ENCODE data around the gene SVBP.

SVBP gene

DNA sequence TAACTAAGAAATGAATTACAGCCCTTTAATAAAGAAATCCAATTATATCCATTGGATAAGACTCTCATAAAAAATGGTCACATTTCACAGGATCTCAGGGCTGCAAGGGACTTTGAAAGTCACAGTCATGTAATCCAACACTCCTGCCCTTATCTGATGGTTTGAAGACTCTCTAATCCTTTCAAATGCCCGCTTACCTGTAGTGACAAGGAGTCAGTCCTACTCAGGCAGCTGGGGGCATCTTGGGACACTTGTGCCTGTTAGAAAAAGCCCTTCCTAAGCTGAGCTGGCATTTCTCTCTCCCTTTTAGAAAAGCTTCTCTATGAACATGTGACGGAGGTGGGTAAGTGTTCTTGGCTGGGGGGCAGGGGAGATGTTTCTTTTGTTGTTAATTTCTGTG lies 18.2 kb upstream of the SVBP start:
- Histone ChIP-seq H3K79me2 (ENCODE audit: low read length) (no peaks in the 10 kb centered on the region), H3K9me3 (replicated peaks; ENCODE audit: insufficient read depth, low read length) (no peaks in the 10 kb centered on the region), H2AFZ (ENCODE audit: low read length) (no peak overlapping the region), H3K36me3 (replicated peaks; ENCODE audit: insufficient read depth, low read length) (no peaks in the 10 kb centered on the region), H3K9ac (ENCODE audit: low read length) (no peak overlapping the region), H3F3A (ENCODE audit: insufficient read depth, low read length) (no peaks in the 10 kb centered on the region), H3K9me2 (replicated peaks; ENCODE audit: insufficient read depth, low read length) (no peaks in the 10 kb centered on the region), H3K4me2 (ENCODE audit: low read depth, low read length) (no peak overlapping the region), H4K20me1 (ENCODE audit: insufficient read depth, low read length) (no peaks in the 10 kb centered on the region), H3K27ac (ENCODE audit: low read length) (no peak overlapping the region), H3K4me1 (ENCODE audit: low read length) (no peaks in the 10 kb centered on the region), H3K27me3 (replicated peaks; ENCODE audit: insufficient read depth, low read length) (no peaks in the 10 kb centered on the region), H3K4me3 (ENCODE audit: low read length) (no peak overlapping the region)
- DNase-seq: no peak
- TF ChIP-seq, protein P1, sequence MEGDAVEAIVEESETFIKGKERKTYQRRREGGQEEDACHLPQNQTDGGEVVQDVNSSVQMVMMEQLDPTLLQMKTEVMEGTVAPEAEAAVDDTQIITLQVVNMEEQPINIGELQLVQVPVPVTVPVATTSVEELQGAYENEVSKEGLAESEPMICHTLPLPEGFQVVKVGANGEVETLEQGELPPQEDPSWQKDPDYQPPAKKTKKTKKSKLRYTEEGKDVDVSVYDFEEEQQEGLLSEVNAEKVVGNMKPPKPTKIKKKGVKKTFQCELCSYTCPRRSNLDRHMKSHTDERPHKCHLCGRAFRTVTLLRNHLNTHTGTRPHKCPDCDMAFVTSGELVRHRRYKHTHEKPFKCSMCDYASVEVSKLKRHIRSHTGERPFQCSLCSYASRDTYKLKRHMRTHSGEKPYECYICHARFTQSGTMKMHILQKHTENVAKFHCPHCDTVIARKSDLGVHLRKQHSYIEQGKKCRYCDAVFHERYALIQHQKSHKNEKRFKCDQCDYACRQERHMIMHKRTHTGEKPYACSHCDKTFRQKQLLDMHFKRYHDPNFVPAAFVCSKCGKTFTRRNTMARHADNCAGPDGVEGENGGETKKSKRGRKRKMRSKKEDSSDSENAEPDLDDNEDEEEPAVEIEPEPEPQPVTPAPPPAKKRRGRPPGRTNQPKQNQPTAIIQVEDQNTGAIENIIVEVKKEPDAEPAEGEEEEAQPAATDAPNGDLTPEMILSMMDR (IDR thresholded peaks at IDR 0.05; ENCODE audit: low read length): no peak
- TF ChIP-seq EZH2phosphoT487 (IDR thresholded peaks at IDR 0.05; ENCODE audit: low read length) (no peak), EZH2 (optimal IDR thresholded peaks at IDR 0.05; ENCODE audit: low read depth, low read length) (no peak)

DNA sequence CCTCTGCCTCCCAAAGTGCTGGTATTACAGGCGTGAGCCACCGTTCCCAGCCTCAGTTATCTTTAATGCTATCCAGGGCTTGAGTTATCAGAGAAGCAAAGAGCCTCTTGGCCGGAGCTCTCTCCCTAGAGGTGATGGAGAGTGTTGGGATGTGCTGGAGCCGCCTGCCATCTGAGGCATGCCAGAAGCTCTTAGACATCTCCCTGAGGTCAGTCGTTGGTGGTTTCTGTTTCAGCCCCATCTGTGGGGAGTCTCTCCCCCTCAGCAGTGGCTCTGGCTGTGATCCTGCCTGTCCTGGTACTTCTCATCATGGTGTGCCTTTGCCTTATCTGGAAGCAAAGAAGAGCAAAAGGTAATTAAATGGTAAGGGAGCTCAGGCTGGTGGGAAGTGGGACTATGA lies 17.6 kb upstream of the SVBP start:
- no peaks in the 10 kb centered on the region for H4K20me1 ChIP-seq (ENCODE audit: insufficient read depth, low read length)
- H3K27ac ChIP-seq (ENCODE audit: low read length): no peak overlapping the region
- TF ChIP-seq EZH2phosphoT487 (IDR thresholded peaks at IDR 0.05; ENCODE audit: low read length) (no peak), EZH2 (optimal IDR thresholded peaks at IDR 0.05; ENCODE audit: low read depth, low read length) (no peak)
- TF ChIP-seq, protein P1 (IDR thresholded peaks at IDR 0.05; ENCODE audit: low read length): no peak
- H3K9ac ChIP-seq (ENCODE audit: low read length): no peak overlapping the region
- no peak for DNase-seq
- H3K4me3 ChIP-seq (ENCODE audit: low read length): no peak overlapping the region
- H3K9me3 ChIP-seq (replicated peaks; ENCODE audit: insufficient read depth, low read length): no peaks in the 10 kb centered on the region
- no peaks in the 10 kb centered on the region for H3K27me3 ChIP-seq (replicated peaks; ENCODE audit: insufficient read depth, low read length)
- H2AFZ ChIP-seq (ENCODE audit: low read length): no peak overlapping the region
- H3K36me3 ChIP-seq (replicated peaks; ENCODE audit: insufficient read depth, low read length): no peaks in the 10 kb centered on the region
- H3K79me2 ChIP-seq (ENCODE audit: low read length): no peaks in the 10 kb centered on the region
- H3K4me1 ChIP-seq (ENCODE audit: low read length): no peaks in the 10 kb centered on the region
- H3K4me2 ChIP-seq (ENCODE audit: low read depth, low read length): no peak overlapping the region
- H3K9me2 ChIP-seq (replicated peaks; ENCODE audit: insufficient read depth, low read length): no peaks in the 10 kb centered on the region
- H3F3A ChIP-seq (ENCODE audit: insufficient read depth, low read length): no peaks in the 10 kb centered on the region

DNA sequence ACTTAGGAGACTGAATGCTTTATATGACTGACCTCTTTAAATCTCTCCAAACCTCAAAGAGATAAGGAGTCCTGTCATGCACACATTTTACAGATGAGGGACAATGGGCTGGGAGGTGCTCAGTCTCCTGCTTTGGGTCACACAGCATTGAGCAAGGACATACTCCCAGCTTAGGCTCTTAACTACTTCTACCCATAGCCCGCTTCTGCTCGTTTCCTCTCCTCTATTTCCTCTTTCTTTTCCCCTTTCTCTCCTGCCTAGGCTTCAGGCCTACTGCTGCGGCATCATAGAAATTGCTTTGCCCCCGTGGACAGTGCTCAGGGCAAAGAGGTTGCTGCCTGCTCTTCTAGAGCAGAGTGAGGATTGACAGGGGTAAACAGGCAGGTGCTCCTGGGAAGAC lies 16.8 kb upstream of the SVBP start:
- DNase-seq: no peak
- Histone ChIP-seq H2AFZ (ENCODE audit: low read length) (no peak overlapping the region), H3K9me2 (replicated peaks; ENCODE audit: insufficient read depth, low read length) (no peaks in the 10 kb centered on the region), H3K27me3 (replicated peaks; ENCODE audit: insufficient read depth, low read length) (no peaks in the 10 kb centered on the region), H3K4me3 (ENCODE audit: low read length) (no peak overlapping the region), H3K9ac (ENCODE audit: low read length) (no peak overlapping the region), H3K79me2 (ENCODE audit: low read length) (no peaks in the 10 kb centered on the region), H3F3A (ENCODE audit: insufficient read depth, low read length) (no peaks in the 10 kb centered on the region), H4K20me1 (ENCODE audit: insufficient read depth, low read length) (no peaks in the 10 kb centered on the region), H3K27ac (ENCODE audit: low read length) (no peak overlapping the region), H3K9me3 (replicated peaks; ENCODE audit: insufficient read depth, low read length) (no peaks in the 10 kb centered on the region), H3K4me2 (ENCODE audit: low read depth, low read length) (no peak overlapping the region), H3K36me3 (replicated peaks; ENCODE audit: insufficient read depth, low read length) (no peaks in the 10 kb centered on the region), H3K4me1 (ENCODE audit: low read length) (no peaks in the 10 kb centered on the region)
- TF ChIP-seq EZH2 (optimal IDR thresholded peaks at IDR 0.05; ENCODE audit: low read depth, low read length) (no peak), EZH2phosphoT487 (IDR thresholded peaks at IDR 0.05; ENCODE audit: low read length) (no peak)
- TF ChIP-seq, protein P1 (IDR thresholded peaks at IDR 0.05; ENCODE audit: low read length): no peak

Measured in MM.1S (cell line).